GM12875 (cell line): ENCODE measurements around the gene CCDC59.

Experiments
- H3K4me3 ChIP-seq: one replicate; pipeline ENCODE4 v1.5.1; 2011; ENCODE audit warnings: low read depth, low read length, control low read depth
- CTCF ChIP-seq: IDR thresholded peaks from 2 replicates; pipeline ENCODE4 v1.5.1; 2011; ENCODE audit warnings: low read depth, mild to moderate bottlenecking, control low read depth, inconsistent platforms, low read length, moderate library complexity, borderline replicate concordance; ENCODE audit not compliant: insufficient read depth

CCDC59 gene

GRCh38 chr12:82314406-82314892 is 43.7 kb downstream of the CCDC59 start:
- TF ChIP-seq CTCF = no peak
- no peak overlapping the region for H3K4me3 ChIP-seq
